ENCODE results near the gene AHSP.
"Not testable (repeated sequence)": the region's sequence is repeated elsewhere in the genome, so short reads cannot be mapped to it uniquely, and the experiment has no call there.

The AHSP gene, protein sequence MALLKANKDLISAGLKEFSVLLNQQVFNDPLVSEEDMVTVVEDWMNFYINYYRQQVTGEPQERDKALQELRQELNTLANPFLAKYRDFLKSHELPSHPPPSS

DNA sequence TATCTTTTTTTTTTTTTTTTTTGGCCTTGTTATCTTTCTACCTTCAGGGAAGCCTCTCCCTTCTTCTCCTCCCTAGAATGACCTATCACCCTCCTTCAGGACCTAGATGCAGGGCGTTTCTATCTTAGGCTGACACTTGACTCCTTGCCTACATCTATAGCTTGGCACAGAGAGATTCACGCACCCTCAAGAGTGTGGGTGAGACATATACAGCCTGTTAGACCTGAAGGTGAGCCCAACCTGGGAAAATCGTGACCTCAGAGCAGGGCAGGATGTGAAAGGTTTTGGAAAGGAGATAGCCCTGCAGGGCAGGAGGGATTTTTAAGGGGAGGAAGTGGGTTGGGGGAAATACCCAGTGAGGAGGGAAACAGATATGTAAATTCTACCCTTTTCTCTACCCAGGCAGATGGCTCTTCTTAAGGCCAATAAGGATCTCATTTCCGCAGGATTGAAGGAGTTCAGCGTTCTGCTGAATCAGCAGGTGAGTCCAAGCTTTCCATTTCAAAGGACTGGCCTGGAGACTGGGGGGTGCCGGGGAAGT lies at the start of gene AHSP:
TSS of gene AHSP (plus strand) at position 167 of the 541 bp plus-strand sequence. CDS start at position 407, 240 bp downstream.
- no peak for DNase-seq

DNA sequence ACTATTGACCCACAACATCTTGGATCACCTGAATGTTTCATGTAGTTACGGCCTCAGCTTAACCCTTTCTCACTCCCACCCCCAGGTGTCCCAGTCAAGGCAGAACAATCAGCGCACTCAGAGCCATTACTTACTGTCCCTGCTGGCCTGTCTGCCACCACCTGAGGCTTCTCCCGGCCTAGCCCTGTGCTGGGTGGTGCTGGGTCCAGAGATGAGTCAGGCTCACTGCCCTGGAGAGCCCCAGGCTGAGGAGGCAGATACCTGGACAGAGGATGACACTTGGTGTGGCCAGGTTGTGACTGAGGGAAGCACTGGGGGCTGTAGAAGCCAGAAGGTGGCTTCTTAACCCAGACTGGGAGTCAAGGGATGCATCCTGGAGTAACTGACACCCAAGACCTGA lies 48.7 kb upstream of the AHSP start:
- no peak for DNase-seq

DNA sequence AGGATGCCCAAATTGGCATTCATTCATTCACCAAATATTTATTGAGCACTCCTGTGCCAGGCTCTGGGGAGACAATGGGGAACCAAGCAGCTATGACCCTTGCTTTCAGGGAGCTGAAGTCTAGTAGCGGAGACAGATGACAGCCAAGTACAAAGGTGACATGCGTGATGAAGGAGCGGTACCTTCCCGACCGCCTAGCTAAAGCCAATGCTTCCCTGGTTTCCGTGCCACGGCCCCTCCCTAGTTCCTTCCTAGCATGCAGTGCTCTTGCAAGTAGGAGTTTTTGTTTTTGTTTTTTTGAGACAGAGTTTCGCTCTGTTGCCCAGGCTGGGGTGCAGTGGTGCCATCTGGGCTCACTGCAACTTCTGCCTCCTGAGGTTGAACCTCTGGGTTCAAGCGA lies 47.9 kb upstream of the AHSP start:
- DNase-seq = no peak

DNA sequence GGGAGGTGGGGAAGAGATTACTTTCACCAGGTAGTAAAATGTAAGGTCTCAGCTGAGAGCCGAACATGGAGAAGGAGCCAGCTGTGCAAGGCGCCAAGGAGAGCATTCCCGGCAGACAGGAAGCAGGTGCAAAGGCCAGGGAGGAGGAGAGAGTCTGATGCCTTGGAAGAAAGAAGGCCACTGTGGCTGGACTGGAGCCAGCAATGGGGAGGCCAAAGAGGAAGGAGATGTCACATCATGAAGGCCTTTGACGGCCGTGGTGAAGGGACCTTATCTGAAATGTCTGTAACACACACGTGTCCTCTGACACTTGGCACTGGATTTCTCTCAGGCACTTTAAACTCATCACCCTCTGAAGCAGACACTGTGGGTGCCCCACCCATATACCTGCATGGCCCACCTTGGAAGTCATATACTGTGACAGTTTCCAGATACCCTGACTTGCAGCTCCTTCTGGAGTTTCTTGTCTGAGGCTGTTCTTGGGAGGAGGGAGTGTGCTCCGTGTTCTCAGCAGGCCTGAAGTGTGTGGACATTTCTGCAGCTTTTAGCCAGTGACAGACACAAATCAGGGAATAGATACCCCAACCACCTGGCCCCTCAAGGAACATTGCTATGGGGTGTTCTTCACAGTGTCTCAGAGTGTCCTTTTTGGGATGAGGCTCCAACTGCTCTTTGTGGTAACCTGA lies 46.7 kb upstream of the AHSP start:
- no peak for DNase-seq

DNA sequence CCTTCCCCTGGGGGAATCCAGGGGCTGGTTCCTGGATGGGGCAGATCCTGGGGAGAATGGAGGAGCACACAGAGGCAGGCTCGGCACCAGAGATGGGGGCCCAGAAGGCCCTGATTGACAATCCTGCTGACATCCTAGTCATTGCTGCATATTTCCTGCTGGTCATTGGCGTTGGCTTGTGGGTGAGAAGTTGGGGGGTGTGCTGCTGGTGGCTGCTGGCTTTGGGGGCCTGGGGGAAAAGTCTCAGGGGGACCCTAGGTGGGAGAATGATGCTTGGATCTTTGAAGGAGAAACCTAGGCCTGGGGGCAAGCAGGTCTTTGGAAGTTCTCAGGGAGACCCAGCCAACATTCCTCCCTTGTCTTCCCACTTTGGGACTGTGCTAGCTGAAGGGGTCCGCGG lies 44.6 kb upstream of the AHSP start, which contains the start of gene SLC5A2:
TSS of gene SLC5A2 (plus strand) at position 43 of the 400 bp plus-strand sequence. CDS start at position 57, 14 bp downstream.
- no peak for DNase-seq

DNA sequence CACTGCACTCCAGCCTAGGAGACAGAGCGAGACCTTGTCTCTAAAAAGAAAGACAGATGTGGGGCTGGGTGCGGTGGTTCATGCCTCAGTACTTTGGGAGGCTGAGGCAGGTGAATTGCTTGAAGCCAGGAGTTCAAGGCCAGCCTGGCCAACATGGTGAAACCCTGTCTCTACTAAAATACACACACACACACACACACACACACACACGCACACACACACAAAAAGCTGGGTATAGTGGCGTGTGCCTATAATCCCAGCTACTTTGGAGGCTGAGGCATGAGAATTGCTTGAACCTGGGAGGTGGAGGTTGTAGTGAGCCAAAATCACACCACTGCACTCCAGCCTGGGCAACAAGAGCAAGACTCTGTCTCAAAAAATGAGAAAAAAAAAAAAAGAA lies 43.7 kb upstream of the AHSP start:
- DNase-seq = not testable (repeated sequence)

DNA sequence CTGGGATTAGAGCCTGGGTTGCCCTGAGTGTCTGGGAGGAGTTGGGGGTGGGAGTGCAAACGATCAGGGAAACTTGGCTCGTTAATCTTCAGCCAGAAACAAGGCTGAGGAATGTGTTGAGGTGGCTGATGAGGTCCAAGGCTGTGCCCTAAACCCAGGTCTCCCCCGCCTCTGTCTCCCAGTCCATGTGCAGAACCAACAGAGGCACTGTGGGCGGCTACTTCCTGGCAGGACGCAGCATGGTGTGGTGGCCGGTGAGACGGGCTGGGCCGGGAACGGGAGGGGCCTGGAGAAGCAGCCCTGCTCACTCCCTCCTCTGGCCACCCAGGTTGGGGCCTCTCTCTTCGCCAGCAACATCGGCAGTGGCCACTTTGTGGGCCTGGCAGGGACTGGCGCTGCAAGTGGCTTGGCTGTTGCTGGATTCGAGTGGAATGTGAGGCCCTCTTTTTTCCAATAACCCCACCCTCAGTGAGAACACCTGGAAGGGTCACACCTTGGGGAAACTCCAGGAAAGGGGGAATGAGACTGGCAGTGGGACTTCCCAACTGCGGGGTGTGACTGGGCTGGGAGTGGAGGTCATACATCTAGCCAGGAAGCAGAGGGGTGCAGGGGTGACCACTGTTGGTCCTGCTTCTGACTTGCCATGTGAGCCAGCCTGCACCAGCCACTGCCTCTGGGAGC lies 43.1 kb upstream of the AHSP start:
- DNase-seq = no peak

DNA sequence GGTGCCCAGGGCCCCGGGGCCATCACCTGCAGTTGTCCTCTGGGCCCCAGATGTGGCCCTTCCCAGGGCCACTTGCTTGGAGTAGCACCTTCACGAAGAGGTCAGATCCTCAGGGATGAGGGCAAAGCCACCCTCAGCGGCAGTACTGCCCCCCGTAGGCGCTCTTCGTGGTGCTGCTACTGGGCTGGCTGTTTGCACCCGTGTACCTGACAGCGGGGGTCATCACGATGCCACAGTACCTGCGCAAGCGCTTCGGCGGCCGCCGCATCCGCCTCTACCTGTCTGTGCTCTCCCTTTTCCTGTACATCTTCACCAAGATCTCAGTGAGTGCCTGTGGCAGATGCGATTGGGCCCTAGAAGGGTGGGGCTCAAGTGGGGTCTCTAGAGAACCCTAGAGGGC lies 42.1 kb upstream of the AHSP start:
- DNase-seq = no peak

DNA sequence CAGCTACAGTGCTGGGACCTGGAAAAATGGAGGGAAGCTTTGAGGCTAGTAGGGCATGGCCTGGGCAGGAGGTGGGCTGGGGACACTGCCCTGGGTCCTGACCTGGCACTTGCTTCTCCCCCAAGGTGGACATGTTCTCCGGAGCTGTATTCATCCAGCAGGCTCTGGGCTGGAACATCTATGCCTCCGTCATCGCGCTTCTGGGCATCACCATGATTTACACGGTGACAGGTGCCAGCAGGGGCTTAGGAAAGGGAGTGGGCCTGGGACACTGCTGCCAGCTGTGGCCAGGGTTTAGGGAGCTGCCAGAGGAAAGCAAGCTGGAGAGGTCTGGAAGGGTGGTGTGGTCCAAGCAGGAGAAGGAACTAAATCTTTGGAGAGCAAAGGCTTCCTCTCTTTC lies 41.7 kb upstream of the AHSP start:
- no peak for DNase-seq

DNA sequence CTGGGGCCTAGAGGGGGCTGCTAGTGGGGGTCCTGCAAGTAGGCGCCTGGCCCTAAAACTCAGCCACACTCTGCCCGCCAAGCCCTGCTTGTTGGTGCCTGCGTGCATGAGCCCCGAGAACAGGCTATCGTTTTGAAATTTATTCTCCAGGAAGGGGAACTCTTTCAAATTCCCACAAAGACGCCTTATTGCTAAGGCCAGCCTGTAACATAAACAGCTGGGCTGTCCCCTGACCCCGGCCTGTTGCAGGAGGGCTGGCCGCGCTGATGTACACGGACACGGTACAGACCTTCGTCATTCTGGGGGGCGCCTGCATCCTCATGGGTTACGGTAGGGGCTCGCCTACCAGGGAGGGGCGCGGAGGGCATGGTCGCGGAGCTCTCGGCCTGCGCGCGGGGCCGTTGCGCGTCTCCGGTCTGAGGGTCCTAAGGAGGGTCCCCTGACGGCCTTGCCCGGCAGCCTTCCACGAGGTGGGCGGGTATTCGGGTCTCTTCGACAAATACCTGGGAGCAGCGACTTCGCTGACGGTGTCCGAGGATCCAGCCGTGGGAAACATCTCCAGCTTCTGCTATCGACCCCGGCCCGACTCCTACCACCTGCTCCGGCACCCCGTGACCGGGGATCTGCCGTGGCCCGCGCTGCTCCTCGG lies 40.5 kb upstream of the AHSP start:
- no peak for DNase-seq

DNA sequence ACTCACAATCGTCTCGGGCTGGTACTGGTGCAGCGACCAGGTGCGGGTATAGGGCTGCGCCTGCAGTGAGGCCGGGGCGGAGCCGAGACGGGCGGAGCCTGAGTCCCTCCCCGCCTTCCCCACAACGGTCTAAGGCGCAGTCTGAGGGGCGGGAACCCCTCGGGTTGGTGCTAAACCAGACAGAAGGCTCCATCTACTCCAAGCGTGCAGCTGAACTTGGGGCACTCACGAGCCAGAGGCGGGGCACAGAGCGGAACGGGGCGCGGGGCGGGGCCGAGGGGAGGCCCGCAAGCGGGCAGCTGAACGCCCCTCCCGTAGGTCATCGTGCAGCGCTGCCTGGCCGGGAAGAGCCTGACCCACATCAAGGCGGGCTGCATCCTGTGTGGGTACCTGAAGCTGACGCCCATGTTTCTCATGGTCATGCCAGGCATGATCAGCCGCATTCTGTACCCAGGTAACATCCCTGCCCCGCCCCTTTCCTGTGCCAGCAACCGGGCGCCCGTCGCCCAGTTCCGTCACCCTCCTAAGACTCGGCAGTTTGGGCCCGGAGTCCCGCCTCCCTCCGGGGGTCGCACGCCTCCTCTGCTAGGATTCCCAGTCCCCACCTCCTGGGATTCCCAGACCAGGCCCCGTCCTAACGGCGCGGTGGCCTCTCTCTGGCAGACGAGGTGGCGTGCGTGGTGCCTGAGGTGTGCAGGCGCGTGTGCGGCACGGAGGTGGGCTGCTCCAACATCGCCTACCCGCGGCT lies 39.8 kb upstream of the AHSP start:
- peak; percentile 85 for DNase-seq

DNA sequence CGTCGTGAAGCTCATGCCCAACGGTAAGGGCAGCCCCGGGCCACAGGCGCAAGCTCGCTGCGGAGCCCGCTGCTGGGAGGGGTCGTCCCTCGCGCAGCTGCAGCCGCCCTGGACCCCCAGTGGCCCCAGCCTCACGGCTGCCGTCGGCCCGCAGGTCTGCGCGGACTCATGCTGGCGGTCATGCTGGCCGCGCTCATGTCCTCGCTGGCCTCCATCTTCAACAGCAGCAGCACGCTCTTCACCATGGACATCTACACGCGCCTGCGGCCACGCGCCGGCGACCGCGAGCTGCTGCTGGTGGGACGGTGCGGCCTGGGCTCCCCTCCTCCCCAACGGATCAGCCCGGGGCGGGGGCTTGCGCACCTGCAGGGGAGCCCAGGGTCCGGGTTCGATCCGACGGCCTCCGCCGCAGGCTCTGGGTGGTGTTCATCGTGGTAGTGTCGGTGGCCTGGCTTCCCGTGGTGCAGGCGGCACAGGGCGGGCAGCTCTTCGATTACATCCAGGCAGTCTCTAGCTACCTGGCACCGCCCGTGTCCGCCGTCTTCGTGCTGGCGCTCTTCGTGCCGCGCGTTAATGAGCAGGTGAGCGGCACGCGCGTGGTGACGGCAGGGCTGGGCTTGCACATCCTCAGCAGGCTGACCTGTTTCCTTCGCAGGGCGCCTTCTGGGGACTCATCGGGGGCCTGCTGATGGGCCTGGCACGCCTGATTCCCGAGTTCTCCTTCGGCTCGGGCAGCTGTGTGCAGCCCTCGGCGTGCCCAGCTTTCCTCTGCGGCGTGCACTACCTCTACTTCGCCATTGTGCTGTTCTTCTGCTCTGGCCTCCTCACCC lies 39.0 kb upstream of the AHSP start:
- peak; percentile 49 for DNase-seq

DNA sequence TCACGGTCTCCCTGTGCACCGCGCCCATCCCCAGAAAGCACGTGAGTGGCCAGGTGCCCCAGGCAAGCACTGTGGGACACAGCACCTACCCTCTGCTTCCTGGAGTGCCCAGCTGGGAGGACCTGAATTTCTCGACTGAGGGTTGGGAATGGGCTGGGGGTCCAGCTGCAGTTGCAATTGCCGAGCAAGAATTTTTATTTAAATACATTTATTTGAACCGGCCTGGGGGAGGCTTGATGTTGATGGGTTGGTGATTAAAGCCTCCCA lies 38.5 kb upstream of the AHSP start:
- DNase-seq = no peak

DNA sequence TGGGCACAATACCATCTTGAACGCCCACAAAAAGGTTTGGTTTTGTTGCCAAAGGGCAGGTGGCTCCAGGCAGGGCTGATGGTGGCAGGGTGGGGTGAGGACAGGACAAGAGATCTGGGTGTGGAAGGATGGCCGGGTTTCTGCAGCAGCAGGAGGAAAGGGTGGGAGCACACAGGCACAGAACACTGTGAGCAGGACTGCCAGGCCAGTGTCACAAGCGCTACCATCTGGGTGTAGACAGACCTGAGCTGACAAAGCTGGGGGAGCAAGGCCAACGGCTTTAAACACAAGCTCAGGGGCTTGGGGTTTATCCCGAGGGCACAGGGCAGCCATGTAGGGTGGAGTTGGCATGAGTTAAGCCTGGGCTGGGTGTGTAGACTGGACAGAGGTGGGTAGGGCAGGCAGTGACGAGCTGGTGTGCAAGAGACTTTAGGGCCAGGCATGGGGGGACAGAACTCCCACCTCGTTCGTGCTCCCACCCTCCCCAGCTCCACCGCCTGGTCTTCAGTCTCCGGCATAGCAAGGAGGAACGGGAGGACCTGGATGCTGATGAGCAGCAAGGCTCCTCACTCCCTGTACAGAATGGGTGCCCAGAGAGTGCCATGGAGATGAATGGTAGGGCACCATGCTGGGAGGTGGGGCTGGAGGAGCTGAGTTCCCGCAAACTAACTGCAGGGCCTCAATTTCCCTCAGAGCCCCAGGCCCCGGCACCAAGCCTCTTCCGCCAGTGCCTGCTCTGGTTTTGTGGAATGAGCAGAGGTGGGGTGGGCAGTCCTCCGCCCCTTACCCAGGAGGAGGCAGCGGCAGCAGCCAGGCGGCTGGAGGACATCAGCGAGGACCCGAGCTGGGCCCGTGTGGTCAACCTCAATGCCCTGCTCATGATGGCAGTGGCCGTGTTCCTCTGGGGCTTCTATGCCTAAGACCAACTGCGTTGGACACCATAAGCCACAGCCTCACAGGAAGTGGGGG lies 37.8 kb upstream of the AHSP start:
- DNase-seq = no peak

DNA sequence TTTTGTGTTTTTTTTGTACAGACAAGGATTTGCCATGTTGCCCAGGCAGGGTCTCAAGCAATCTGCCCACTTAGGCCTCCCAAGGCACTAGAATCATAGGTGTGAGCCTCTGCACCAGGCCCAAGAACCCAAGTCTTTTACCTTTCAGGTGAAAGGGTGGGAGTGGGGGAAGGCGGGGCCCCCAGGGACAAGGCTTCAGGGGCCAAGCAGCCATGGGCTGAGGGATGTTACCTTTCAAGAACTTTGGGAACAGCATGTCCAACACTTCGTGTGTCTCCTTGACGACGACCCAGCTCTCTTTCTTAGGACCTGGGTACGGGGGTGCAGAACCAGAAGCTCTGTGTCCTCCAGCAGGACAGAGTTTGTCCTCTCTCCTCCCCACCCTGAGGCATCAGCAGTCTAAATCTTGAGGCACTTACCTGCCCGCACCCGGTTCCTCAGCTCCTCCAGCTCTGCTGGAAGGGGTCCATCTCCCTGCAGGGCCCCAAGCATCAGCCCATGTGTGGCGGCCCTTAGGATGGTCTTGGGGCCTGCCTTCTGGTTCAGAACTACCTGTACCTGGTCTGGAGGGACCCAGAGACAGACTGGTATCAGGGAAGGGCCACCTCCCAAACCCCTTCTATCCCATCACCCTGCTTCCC lies 35.8 kb upstream of the AHSP start:
- DNase-seq = no peak

DNA sequence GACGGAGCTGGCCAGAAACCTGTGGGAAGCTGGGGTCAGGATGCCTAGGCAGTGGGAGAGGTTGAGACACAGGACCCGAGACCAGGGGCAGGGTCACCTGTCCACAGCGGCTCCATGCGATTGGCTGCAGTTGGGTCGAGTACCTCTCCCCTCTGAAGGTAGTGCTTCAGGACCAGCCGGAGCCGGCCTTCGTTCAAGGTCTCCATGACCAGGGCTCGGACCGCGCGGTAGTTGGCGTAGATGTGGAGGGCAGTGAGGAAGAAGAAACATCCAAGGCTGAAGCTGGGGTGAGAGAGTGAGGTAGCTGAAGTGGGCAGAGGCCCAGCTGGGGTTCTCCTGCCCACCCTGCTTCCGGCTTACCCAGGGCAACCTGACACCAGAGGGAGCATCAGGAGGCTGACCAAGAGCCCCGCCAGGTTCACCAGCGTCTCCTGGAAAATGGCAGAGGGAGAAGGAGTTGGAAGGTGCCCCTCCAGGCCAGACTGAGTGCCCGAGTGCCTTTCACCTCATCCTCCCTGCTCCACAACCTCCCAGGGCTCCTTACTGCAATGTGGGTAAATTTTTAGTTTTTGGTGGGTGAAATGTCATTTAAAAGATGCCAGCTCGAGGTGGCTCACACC lies 34.1 kb upstream of the AHSP start:
- DNase-seq = no peak

DNA sequence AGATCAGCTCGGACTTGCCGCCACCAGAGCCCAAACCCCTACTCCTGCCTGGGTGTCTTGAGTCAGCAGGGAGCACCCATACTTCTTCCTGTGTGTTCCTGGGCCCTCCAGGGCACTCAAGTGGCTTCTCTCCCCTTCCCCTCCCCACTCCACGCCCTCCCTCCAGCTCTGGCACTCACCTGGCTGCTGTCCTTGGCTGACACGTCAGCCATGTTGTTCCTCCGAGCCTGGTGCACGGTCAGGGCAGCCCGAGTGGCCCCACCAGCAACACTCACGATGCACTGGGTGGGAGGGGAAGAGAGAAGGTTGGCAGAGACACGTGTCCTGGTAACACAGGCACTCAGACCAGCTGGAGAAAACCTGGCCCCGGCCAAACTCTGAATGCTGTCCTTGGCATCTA lies 31.0 kb upstream of the AHSP start:
- DNase-seq = no peak

DNA sequence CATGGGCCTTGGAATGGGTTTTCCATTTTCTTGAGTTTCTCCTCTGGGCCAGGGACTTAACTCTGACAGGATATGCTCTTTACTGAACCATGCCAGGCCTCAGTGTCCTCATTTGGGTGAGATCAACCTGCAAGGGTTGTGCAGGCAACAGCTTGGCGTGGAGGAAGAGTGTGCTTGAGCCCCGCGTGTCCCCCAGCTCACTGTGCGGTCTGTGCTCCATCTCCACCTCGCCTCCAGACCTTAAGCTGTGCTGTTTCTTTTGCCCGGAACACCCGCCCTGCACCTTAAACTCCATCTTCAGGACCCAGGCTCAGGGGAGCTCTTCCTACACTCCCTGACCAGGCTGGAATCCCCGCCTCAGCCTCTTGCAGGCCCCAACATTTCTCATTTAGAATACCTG lies 29.2 kb upstream of the AHSP start:
- no peak for DNase-seq

DNA sequence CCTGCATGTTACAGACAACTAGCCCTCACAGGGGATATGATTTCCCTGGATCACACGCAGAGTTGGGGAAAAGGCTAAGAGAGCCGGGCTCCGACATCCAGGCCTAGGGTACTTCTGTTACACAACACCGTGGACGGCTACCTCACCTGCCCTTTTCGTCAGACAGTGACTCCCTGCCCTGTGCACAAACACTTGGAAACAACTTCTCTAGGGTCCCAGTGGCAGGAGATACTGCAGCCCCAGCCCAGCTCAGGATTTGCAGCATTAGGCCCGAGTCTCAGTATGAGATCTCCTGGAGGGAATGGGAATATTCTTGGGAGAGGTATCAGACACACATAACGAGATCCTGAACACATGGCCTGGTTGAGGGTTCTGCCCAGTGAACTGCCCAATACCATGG lies 27.8 kb upstream of the AHSP start:
- DNase-seq = no peak
